ENCODE results near the gene ABCA2.

- TF ChIP-seq CTCF (IDR thresholded peaks at IDR 0.05), result peak in 2 of 4 donors; percentile 18 to 27
- no peak for TF ChIP-seq POLR2A (IDR thresholded peaks at IDR 0.05)
These were observed 2.5 kb downstream of the ABCA2 start for GRCh38 chr9:137025517-137025966.
